Testis (tissue), 3 donors: ENCODE measurements around the gene NME7. TPM values are rescaled to one million over a fixed set of nuclear protein-coding genes. Genes with fewer than 3 reads are reported as not detected.

Experiments
- DNase-seq: peaks from one replicate; pipeline ENCODE4 v3.0.0-alpha.2; 2019
- H3K27ac ChIP-seq, 2 donors: fragments of 200-600 bp; sonication (generic); one replicate each; pipeline ENCODE4 v1.5.1; 2019
- H3K27me3 ChIP-seq: fragments of 200-600 bp; sonication (generic); one replicate; pipeline ENCODE4 v1.5.1; 2019
- H3K36me3 ChIP-seq: fragments of 200-600 bp; sonication (generic); one replicate; pipeline ENCODE4 v1.5.1; 2017; ENCODE audit warnings: low read depth; ENCODE audit errors: missing control alignments
- H3K4me1 ChIP-seq: fragments of 200-600 bp; sonication (generic); one replicate; pipeline ENCODE4 v1.5.1; 2019
- H3K4me3 ChIP-seq, 2 donors: fragments of 200-600 bp; sonication (generic); one replicate each; pipeline ENCODE4 v1.5.1; 2017 to 2019
- H3K9me3 ChIP-seq: fragments of 200-600 bp; sonication (generic); one replicate; pipeline ENCODE4 v1.5.1; 2017
- CTCF ChIP-seq, 3 experiments: fragments of 450-650 bp in 2 of 3; fragments of 200-600 bp in 1 of 3; sonication (generic) in 1 of 3; IDR thresholded peaks; one replicate each; pipeline ENCODE4 v1.5.1; 2016 to 2019; ENCODE audit warnings: antibody characterized with exemption in 3 of 3, mild to moderate bottlenecking in 2 of 3, moderate library complexity in 1 of 3
- POLR2A ChIP-seq: fragments of 450-650 bp; IDR thresholded peaks from one replicate; pipeline ENCODE4 v1.6.1; 2017; ENCODE audit warnings: antibody characterized with exemption, mild to moderate bottlenecking, moderate library complexity
- WGBS, 2 donors: methylation state at CpG; one replicate each; pipeline ENCODE4 v1.1.5; 2018; 5-methylcytosine and 5-hydroxymethylcytosine counted together
- intact Hi-C: fragments of 100-400 bp; cut with DNase I; formaldehyde crosslinking; loops from one replicate; pipeline ENCODE4 v1.15.1; 2023; ENCODE audit warnings: low total_unique reads
- polyA plus RNA-seq: library from polyadenylated mRNA; stranded (reverse); fragments of 350-450 nt; fragmentation: Illumina TruSeq; extraction: RNeasy Lipid Tissue Mini Kit (QIAGEN cat#74804); gene quantifications from one replicate; pipeline ENCODE4 v1.2.3, GENCODE V29; 2014; ENCODE audit warnings: low read depth, low replicate concordance; ENCODE audit not compliant: insufficient read depth
- total RNA-seq, 2 donors: library from RNA; depleted of rRNA; stranded (reverse); fragments of >200 nt; gene quantifications; one replicate each; pipeline ENCODE4 v1.2.3, GENCODE V29; 2016

The NME7 gene
- total and polyA plus RNA-seq, 3 donors from 2014 or later = 21.4 to 29.0 (median 24.0) TPM

- 44 to 45% methylated on average over 6 of the region's 6 CpGs for WGBS, 2 donors
- no peaks in the 10 kb centered on the region for H3K36me3 ChIP-seq
Observed at GRCh38 chr1:169112241-169112640, 255.4 kb downstream of the NME7 start.

DNA sequence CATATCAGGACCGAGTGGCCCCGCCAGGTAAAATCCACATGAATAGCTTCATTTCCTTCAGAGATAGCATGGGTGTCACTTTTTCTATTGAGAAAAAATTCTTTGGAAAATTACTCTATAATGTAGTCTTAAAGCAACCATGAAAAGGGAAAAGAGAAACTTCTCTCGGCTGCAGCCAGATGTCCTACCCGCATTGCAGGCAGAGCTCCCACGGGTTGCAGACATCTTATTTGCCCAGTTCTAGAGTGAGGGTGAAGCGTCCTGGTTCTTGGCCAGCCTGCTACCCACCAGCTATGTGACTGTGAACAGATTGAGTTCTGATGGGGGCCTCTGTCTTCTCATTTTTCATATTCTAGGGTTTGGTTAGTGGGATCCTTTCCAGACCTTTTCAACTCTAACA is 256.1 kb downstream of the NME7 start:
- WGBS, 2 donors = 80 to 85% methylated on average over 6 of the region's 6 CpGs
- peaks cover 47% of the 10 kb centered on the region for H3K4me1 ChIP-seq
- no peak overlapping the region for H3K4me3 ChIP-seq
- H3K27me3 ChIP-seq = no peaks in the 10 kb centered on the region
- no peak for TF ChIP-seq POLR2A
- TF ChIP-seq CTCF (IDR thresholded peaks at IDR 0.05) = no peak
- H3K27ac ChIP-seq = peak overlapping the region in 1 of 2 donors; percentile 24
- intact Hi-C loops = no loop called here
- no peaks in the 10 kb centered on the region for H3K9me3 ChIP-seq
- no peaks in the 10 kb centered on the region for H3K36me3 ChIP-seq
- DNase-seq = no peak

More at GRCh38 chr1:169112241-169112640, 255.4 kb downstream of the NME7 start:
- H3K27ac ChIP-seq = peak overlapping the region; percentile 47 to 55
- H3K9me3 ChIP-seq = no peaks in the 10 kb centered on the region
- no peak overlapping the region for H3K4me3 ChIP-seq
- TF ChIP-seq POLR2A (no peak), CTCF (IDR thresholded peaks at IDR 0.05) (no peak)
- H3K4me1 ChIP-seq = peaks cover 47% of the 10 kb centered on the region
- no peak for DNase-seq
- intact Hi-C loops = no loop called here
- no peaks in the 10 kb centered on the region for H3K27me3 ChIP-seq

GRCh38 chr1:169110689-169111447 is 256.7 kb downstream of the NME7 start:
- Histone ChIP-seq H3K4me1 (peaks cover 42% of the 10 kb centered on the region), H3K9me3 (no peaks in the 10 kb centered on the region), H3K4me3 (no peak overlapping the region), H3K27ac (peak overlapping the region; percentile 78 to 95), H3K36me3 (no peaks in the 10 kb centered on the region), H3K27me3 (no peaks in the 10 kb centered on the region)
- TF ChIP-seq CTCF (IDR thresholded peaks at IDR 0.05) = no peak
- no peak for TF ChIP-seq POLR2A
- intact Hi-C loops = no loop called here
- WGBS, 2 donors = 53 to 59% methylated on average over 7 of the region's 7 CpGs
- DNase-seq = no peak

DNA sequence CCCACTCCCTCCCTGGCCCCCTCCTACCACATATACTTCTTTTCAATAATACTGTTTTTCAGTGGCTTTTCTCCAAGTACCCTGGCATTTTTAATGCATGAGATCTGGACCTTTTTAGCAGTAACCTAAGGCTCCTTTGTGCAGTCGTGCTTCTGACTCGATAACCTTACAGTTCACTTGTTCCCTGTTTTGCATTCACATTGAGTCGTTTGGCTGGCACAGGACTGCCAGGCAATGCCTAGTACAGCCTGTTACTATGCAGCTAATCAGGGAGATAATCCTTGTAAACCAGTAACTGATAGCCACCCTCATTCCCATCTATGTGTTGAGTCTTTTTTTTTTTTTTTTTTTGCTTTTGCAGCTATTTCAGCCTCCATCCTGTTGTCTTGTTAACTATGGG is 257.4 kb downstream of the NME7 start:
- Histone ChIP-seq H3K36me3 (no peaks in the 10 kb centered on the region), H3K27ac (peak overlapping the region; percentile 78 to 95), H3K27me3 (no peaks in the 10 kb centered on the region), H3K9me3 (no peaks in the 10 kb centered on the region), H3K4me1 (peaks cover 41% of the 10 kb centered on the region), H3K4me3 (peak overlapping the region in 1 of 2 donors; percentile 99)
- DNase-seq = no peak
- intact Hi-C loops = no loop called here
- TF ChIP-seq CTCF (IDR thresholded peaks at IDR 0.05) = no peak
- no peak for TF ChIP-seq POLR2A
- 31 to 39% methylated on average over 3 of the region's 3 CpGs for WGBS, 2 donors
